GM12878 (cell line): ENCODE measurements around the gene ZDHHC3. TPM values are rescaled to one million over a fixed set of nuclear protein-coding genes. Genes with fewer than 3 reads are reported as not detected.

ENCODE experiments used
- ATAC-seq: fragments of 200-7000 bp; cut with Tn5 transposase; 3 replicates; pipeline ENCODE4 v1.9.1; 2020; ENCODE audit warnings: mild to moderate bottlenecking, moderate library complexity
- BruUV-seq: library from RNA; stranded (reverse); fragments of 400-500 nt; replicated peaks from 2 replicates; lab custom pipeline; 2021; lab: Mats Ljungman, UMichigan
- CTCF ChIA-PET: fragments of 300-600 bp; sonication (Branson Sonifier 250); formaldehyde crosslinking; extraction: SDS; loops from one replicate; lab custom pipeline; 2021; ENCODE audit warnings: inconsistent platforms; lab: Yijun Ruan, JAX
- POLR2A ChIA-PET: fragments of 350-600 bp; formaldehyde crosslinking; extraction: SDS; loops from one replicate; lab custom pipeline; 2021; ENCODE audit warnings: inconsistent platforms; lab: Charles Lee
- RAD21 ChIA-PET: fragments of 300-600 bp; sonication (Branson Sonifier 250); formaldehyde crosslinking; loops from one replicate; lab custom pipeline; 2023; ENCODE audit warnings: antibody characterized with exemption; ENCODE audit not compliant: unreplicated experiment; lab: Charles Lee
- SMC1A ChIA-PET: fragments of 300-600 bp; sonication (Branson Sonifier 250); formaldehyde crosslinking; loops from one replicate; lab custom pipeline; 2023; ENCODE audit not compliant: unreplicated experiment, uncharacterized antibody; lab: Charles Lee
- DNase-seq: peaks from one replicate; pipeline ENCODE4 v3.0.0-alpha.2; 2011; ENCODE audit warnings: low read depth, low spot score
- FAIRE-seq: peaks from 3 replicates; lab custom pipeline; 2011; peaks lifted over from hg19 to GRCh38; lab: Jason Lieb, UNC
- H2AFZ ChIP-seq: 2 replicates; pipeline ENCODE4 v1.6.0; 2011; ENCODE audit warnings: low read depth, low read length, control low read depth; ENCODE audit not compliant: control insufficient read depth
- H3K27ac ChIP-seq: 2 replicates; pipeline ENCODE4 v1.5.1; 2011; ENCODE audit warnings: control low read depth; ENCODE audit not compliant: control insufficient read depth, insufficient read depth
- H3K27me3 ChIP-seq, 2 experiments: replicated peaks in 1 of 2; 2 replicates each; pipeline versions ENCODE4 v1.6.0 to v1.6.1; 2011; ENCODE audit warnings: low read length in 1 of 2; ENCODE audit not compliant: control insufficient read depth in 2 of 2, insufficient read depth in 2 of 2
- H3K36me3 ChIP-seq, 2 experiments: 2 replicates each; pipeline ENCODE4 v1.5.1; 2011; ENCODE audit warnings: low read length in 1 of 2; ENCODE audit not compliant: control insufficient read depth in 2 of 2, insufficient read depth in 2 of 2
- H3K4me1 ChIP-seq: 2 replicates; pipeline ENCODE4 v1.6.1; 2011; ENCODE audit warnings: mild to moderate bottlenecking, low read length, moderate library complexity, mixed read lengths; ENCODE audit not compliant: control insufficient read depth, insufficient read depth
- H3K4me2 ChIP-seq: 2 replicates; pipeline ENCODE4 v1.6.0; 2011; ENCODE audit warnings: control low read depth; ENCODE audit not compliant: control insufficient read depth, insufficient read depth
- H3K4me3 ChIP-seq: fragments of 200-600 bp; sonication (generic); 2 replicates; pipeline ENCODE4 v1.5.1; 2016
- H3K79me2 ChIP-seq: 2 replicates; pipeline ENCODE4 v1.6.0; 2011; ENCODE audit warnings: low read length; ENCODE audit not compliant: control insufficient read depth, insufficient read depth
- H3K9ac ChIP-seq: 2 replicates; pipeline ENCODE4 v1.8.0; 2011; ENCODE audit warnings: low read length, control low read depth, mixed read lengths; ENCODE audit not compliant: control insufficient read depth, insufficient read depth
- H3K9me3 ChIP-seq: replicated peaks from 3 replicates; pipeline ENCODE4 v1.5.1; 2011; ENCODE audit warnings: mild to moderate bottlenecking, low read length; ENCODE audit not compliant: control insufficient read depth, insufficient read depth
- H4K20me1 ChIP-seq: 2 replicates; pipeline ENCODE4 v1.6.0; 2011; ENCODE audit not compliant: control insufficient read depth, insufficient read depth
- CHD2 ChIP-seq: IDR thresholded peaks from 2 replicates; pipeline ENCODE4 v1.6.1; 2011; ENCODE audit warnings: low read depth, low read length, improper control_type of control experiment, borderline replicate concordance
- EGR1 ChIP-seq, 2 experiments: IDR thresholded peaks; 1 replicate in 1 of 2; 2 replicates in 1 of 2; pipeline ENCODE4 v1.6.1; 2011 to 2012; ENCODE audit warnings: low read depth in 2 of 2, low read length in 2 of 2, borderline replicate concordance in 1 of 2, mild to moderate bottlenecking in 1 of 2, moderate library complexity in 1 of 2
- JUNB ChIP-seq: IDR thresholded peaks from 2 replicates; pipeline ENCODE4 v1.6.1; 2016; ENCODE audit warnings: antibody characterized with exemption, mild to moderate bottlenecking
- JUND ChIP-seq: IDR thresholded peaks from 2 replicates; pipeline ENCODE4 v1.6.1; 2012; ENCODE audit warnings: low read depth, mild to moderate bottlenecking, low read length, improper control_type of control experiment, moderate library complexity
- NFYA ChIP-seq: IDR thresholded peaks from 2 replicates; pipeline ENCODE4 v1.6.1; 2011; ENCODE audit warnings: low read depth, mild to moderate bottlenecking, low read length, improper control_type of control experiment, borderline replicate concordance
- NR2C1 ChIP-seq: fragments of 450-650 bp; IDR thresholded peaks from 2 replicates; pipeline ENCODE4 v1.6.1; 2017; ENCODE audit warnings: antibody characterized with exemption, mild to moderate bottlenecking, moderate library complexity
- STAT1 ChIP-seq: fragments of 450-650 bp; conservative IDR thresholded peaks from 2 replicates; pipeline ENCODE4 v1.6.1; 2014; ENCODE audit warnings: antibody characterized with exemption, mild to moderate bottlenecking
- TAF1 ChIP-seq: IDR thresholded peaks from 2 replicates; pipeline ENCODE4 v1.6.1; 2011; ENCODE audit warnings: mild to moderate bottlenecking, low read depth, low read length, borderline replicate concordance
- ZBED1 ChIP-seq: IDR thresholded peaks from 2 replicates; pipeline ENCODE4 v1.6.1; 2016; ENCODE audit warnings: borderline replicate concordance
- WGBS: methylation state at CpG from one replicate; pipeline ENCODE4 v1.1.6; 2016; ENCODE audit warnings: low lambda C conversion rate; ENCODE audit not compliant: insufficient replicate concordance, insufficient coverage; ENCODE audit errors: missing lambda C conversion rate; 5-methylcytosine and 5-hydroxymethylcytosine counted together
- in situ Hi-C: fragments of 300-500 bp; cut with MboI; formaldehyde crosslinking; loops from 9 replicates; pipeline ENCODE4 v1.14.3; 2018; ENCODE audit warnings: mixed read lengths
- intact Hi-C: fragments of 100-400 bp; cut with micrococcal nuclease; formaldehyde crosslinking; loops from one replicate; pipeline ENCODE4 v1.14.2; 2022; ENCODE audit not compliant: unreplicated experiment
- polyA plus RNA-seq, 11 experiments: library from polyadenylated mRNA; depleted of rRNA in 4 of 11; unstranded in 6 of 11; stranded (reverse) in 5 of 11; fragments of >200 nt; fragmentation: Nextera tagmentation in 4 of 11; fragmentation: Illumina TruSeq in 1 of 11; extraction: Ambion mirVana in 4 of 11; extraction: Trizol in 1 of 11; gene quantifications; 1 replicate in 1 of 11; 2 replicates in 10 of 11; pipeline versions ENCODE4 v1.2.1 to v1.2.3, GENCODE V29; 2011 to 2016; ENCODE audit warnings: inconsistent platforms in 2 of 11, missing spikeins in 2 of 11, low read depth in 1 of 11
- total RNA-seq, 4 experiments: library from RNA; depleted of rRNA in 3 of 4; stranded (reverse); fragments of >200 nt in 3 of 4; fragmentation: Illumina TruSeq in 1 of 4; extraction: Trizol in 1 of 4; gene quantifications; 2 replicates each; pipeline versions ENCODE4 v1.2.1 to v1.2.3, GENCODE V29; 2013 to 2021
- TF ChIP-seq, protein P1 (sequence below): IDR thresholded peaks from 2 replicates; pipeline ENCODE4 v1.6.1; 2012; ENCODE audit warnings: low read depth, low read length, improper control_type of control experiment
- TF ChIP-seq, protein P2 (sequence below): fragments of 450-650 bp; conservative IDR thresholded peaks from 2 replicates; pipeline ENCODE4 v1.6.1; 2017; ENCODE audit warnings: mild to moderate bottlenecking, moderate library complexity
- TF ChIP-seq, protein P3 (sequence below): fragments of 450-650 bp; IDR thresholded peaks from 2 replicates; pipeline ENCODE4 v1.6.1; 2014; ENCODE audit warnings: mild to moderate bottlenecking
- TF ChIP-seq, protein P4 (sequence below): fragments of 450-650 bp; IDR thresholded peaks from 2 replicates; pipeline ENCODE4 v1.6.1; 2016; ENCODE audit warnings: mild to moderate bottlenecking, moderate library complexity, borderline replicate concordance

Gene ZDHHC3
- total and polyA plus RNA-seq, 10 of the 15 experiments (the other 5 are each of a cell fraction or from before 2014, with no cell fraction given), result 6.8 to 79.1 (median 40.8) TPM

DNA sequence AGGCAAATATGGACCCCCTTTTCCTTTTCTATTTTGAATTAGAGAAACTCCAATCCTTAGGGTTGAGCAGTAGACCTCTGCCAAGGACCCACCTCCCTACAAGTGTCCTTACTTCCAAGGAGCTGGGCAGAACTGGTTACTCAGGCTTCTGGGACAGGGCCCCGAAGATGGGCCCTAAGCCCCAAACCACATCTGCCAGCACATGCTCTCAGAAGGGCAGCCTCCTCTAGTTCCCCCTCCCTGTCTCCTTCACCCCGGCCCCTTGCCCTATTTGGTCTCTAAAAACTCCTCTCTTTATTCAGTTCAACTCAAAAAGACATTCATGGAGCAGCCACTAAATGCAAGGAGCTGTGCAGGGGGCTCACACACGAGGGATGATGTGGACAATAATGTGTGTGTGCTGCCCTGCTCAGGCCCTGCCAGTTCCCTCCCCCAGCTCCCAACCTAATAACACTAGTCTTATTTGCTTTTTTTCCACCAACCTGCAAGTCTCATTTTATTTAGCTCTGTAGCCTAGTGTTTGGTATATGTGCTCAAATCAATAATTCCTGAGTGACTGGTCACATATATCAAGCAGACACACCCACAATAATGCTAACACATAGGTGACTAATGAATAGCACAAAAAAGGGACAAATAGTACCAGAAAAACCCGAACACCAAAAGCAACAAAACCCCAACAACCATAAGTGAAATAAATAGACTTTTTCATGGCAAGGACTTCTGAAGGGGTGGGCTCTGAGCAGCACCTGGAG is 12.2 kb downstream of the ZDHHC3 start:
- SMC1A ChIA-PET, result no interaction called here
- POLR2A ChIA-PET, result interaction anchor here (0.8 kb wide), 1 partner anchor 12 kb away, joined by 3 read pairs; the partner anchor contains the start of genes EXOSC7 and ZDHHC3
- Histone ChIP-seq H4K20me1 (no peaks in the 10 kb centered on the region), H3K9me3 (no peaks in the 10 kb centered on the region), H3K27me3 (no peaks in the 10 kb centered on the region), H3K4me1 (peaks cover 14% of the 10 kb centered on the region), H3K4me3 (no peak overlapping the region), H2AFZ (no peak overlapping the region), H3K4me2 (no peak overlapping the region), H3K36me3 (peaks cover 0 to 1% of the 10 kb centered on the region in 2 experiments; a peak in 1 of 4 replicates), H3K79me2 (peaks cover 9% of the 10 kb centered on the region), H3K9ac (no peak overlapping the region), H3K27ac (no peak overlapping the region)
- TF ChIP-seq NR2C1 (no peak), TAF1 (no peak), ZBED1 (no peak), NFYA (no peak), CHD2 (no peak), JUND (no peak), STAT1 (no peak), JUNB (no peak), EGR1 (IDR thresholded peaks at IDR 0.05; ENCODE audit: borderline replicate concordance in 1 of 2, low read depth in 2 of 2, low read length in 2 of 2) (no peak)
- TF ChIP-seq, protein P1, sequence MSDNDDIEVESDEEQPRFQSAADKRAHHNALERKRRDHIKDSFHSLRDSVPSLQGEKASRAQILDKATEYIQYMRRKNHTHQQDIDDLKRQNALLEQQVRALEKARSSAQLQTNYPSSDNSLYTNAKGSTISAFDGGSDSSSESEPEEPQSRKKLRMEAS, result no peak
- TF ChIP-seq, protein P2, sequence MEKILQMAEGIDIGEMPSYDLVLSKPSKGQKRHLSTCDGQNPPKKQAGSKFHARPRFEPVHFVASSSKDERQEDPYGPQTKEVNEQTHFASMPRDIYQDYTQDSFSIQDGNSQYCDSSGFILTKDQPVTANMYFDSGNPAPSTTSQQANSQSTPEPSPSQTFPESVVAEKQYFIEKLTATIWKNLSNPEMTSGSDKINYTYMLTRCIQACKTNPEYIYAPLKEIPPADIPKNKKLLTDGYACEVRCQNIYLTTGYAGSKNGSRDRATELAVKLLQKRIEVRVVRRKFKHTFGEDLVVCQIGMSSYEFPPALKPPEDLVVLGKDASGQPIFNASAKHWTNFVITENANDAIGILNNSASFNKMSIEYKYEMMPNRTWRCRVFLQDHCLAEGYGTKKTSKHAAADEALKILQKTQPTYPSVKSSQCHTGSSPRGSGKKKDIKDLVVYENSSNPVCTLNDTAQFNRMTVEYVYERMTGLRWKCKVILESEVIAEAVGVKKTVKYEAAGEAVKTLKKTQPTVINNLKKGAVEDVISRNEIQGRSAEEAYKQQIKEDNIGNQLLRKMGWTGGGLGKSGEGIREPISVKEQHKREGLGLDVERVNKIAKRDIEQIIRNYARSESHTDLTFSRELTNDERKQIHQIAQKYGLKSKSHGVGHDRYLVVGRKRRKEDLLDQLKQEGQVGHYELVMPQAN, result no peak
- TF ChIP-seq, protein P3, sequence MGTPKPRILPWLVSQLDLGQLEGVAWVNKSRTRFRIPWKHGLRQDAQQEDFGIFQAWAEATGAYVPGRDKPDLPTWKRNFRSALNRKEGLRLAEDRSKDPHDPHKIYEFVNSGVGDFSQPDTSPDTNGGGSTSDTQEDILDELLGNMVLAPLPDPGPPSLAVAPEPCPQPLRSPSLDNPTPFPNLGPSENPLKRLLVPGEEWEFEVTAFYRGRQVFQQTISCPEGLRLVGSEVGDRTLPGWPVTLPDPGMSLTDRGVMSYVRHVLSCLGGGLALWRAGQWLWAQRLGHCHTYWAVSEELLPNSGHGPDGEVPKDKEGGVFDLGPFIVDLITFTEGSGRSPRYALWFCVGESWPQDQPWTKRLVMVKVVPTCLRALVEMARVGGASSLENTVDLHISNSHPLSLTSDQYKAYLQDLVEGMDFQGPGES, result no peak
- TF ChIP-seq, protein P4, sequence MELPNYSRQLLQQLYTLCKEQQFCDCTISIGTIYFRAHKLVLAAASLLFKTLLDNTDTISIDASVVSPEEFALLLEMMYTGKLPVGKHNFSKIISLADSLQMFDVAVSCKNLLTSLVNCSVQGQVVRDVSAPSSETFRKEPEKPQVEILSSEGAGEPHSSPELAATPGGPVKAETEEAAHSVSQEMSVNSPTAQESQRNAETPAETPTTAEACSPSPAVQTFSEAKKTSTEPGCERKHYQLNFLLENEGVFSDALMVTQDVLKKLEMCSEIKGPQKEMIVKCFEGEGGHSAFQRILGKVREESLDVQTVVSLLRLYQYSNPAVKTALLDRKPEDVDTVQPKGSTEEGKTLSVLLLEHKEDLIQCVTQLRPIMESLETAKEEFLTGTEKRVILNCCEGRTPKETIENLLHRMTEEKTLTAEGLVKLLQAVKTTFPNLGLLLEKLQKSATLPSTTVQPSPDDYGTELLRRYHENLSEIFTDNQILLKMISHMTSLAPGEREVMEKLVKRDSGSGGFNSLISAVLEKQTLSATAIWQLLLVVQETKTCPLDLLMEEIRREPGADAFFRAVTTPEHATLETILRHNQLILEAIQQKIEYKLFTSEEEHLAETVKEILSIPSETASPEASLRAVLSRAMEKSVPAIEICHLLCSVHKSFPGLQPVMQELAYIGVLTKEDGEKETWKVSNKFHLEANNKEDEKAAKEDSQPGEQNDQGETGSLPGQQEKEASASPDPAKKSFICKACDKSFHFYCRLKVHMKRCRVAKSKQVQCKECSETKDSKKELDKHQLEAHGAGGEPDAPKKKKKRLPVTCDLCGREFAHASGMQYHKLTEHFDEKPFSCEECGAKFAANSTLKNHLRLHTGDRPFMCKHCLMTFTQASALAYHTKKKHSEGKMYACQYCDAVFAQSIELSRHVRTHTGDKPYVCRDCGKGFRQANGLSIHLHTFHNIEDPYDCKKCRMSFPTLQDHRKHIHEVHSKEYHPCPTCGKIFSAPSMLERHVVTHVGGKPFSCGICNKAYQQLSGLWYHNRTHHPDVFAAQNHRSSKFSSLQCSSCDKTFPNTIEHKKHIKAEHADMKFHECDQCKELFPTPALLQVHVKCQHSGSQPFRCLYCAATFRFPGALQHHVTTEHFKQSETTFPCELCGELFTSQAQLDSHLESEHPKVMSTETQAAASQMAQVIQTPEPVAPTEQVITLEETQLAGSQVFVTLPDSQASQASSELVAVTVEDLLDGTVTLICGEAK, result no peak
- in situ Hi-C loops, result no loop called here
- CTCF ChIA-PET, result interaction anchor here (1.1 kb wide), 1 partner anchor 49 kb away, joined by 3 read pairs; no protein-coding TSS in a partner anchor
- no TSS peak for BruUV-seq
- ATAC-seq (no peak), FAIRE-seq (no peak), DNase-seq (no peak)
- RAD21 ChIA-PET, result no interaction called here
- WGBS, result 97% methylated on average over 4 of the region's 4 CpGs
- intact Hi-C loops, result no loop called here
